Breast epithelium (tissue), 3 donors: ENCODE results near the gene C8A.

Experiments
- CTCF ChIP-seq, 3 donors: fragments of 450-650 bp; IDR thresholded peaks; one replicate each; pipeline ENCODE4 v1.5.1; 2016 to 2017; ENCODE audit warnings: antibody characterized with exemption in 3 of 3, mild to moderate bottlenecking in 3 of 3, moderate library complexity in 3 of 3
- POLR2A ChIP-seq: fragments of 450-650 bp; IDR thresholded peaks from one replicate; pipeline ENCODE4 v1.6.1; 2016; ENCODE audit warnings: antibody characterized with exemption, mild to moderate bottlenecking, moderate library complexity

- no peak for TF ChIP-seq CTCF (IDR thresholded peaks at IDR 0.05)
- TF ChIP-seq POLR2A = no peak
These were observed 9.3 kb upstream of the C8A start for GRCh38 chr1:56845343-56845742.
